GM21529 (cell line): ENCODE measurements around the gene COX10.
"Not testable (repeated sequence)": the region's sequence is repeated elsewhere in the genome, so short reads cannot be mapped to it uniquely, and the experiment has no call there.

ENCODE experiments used
- ATAC-seq: cut with Tn5 transposase; IDR thresholded peaks from one replicate; pipeline ENCODE4 v1.9.1; 2021; ENCODE audit not compliant: unreplicated experiment

The COX10 gene

GRCh38 chr17:14069251-14070021, at the start of gene COX10:
TSS of gene COX10 (plus strand) at chr17:14069504. CDS start at chr17:14069606, 102 bp downstream.
- ATAC-seq, result peak; percentile 99

GRCh38 chr17:14021651-14022294, 47.5 kb upstream of the COX10 start:
- ATAC-seq, result not testable (repeated sequence)

DNA sequence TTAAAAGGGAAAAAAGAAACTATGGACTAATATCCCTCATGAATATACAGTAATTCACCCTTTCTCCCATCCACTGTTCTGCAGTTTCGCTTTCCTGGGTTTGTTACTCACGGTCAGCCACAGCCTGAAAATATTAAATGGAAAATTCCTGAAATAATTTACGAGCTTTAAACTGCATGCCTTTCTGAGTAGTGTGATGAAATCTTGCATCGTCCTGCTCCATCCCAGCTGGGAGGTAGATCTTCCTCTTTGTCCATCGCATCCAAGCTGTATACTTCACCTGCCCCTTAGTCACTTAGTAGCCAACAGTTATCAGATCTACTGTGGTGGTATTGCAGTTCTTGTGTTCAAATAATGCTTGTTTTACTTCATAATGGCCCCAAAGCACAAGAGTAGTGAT, 39.5 kb upstream of the COX10 start:
- ATAC-seq, result not testable (repeated sequence)

GRCh38 chr17:14032234-14032633, 37.1 kb upstream of the COX10 start:
- no peak for ATAC-seq

DNA sequence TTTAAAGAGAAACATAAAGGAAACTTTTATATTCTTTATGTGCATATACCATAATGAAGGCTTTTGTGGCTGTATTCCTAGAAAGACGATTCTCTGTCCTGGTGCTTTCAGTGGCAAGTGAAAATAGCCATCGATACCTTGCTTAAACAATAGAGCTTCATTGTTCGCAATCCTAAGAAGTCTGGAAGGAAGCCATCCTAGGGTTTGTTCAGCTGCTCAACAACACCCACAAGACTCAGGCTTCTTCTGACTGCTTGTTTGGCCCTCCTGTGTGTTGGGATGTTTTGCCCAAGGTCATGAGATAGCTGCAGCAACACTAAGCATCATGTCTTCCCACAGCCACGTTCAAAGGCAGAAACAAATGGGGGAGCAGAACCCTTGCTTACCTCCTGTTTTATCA, 36.1 kb upstream of the COX10 start:
- no peak for ATAC-seq

DNA sequence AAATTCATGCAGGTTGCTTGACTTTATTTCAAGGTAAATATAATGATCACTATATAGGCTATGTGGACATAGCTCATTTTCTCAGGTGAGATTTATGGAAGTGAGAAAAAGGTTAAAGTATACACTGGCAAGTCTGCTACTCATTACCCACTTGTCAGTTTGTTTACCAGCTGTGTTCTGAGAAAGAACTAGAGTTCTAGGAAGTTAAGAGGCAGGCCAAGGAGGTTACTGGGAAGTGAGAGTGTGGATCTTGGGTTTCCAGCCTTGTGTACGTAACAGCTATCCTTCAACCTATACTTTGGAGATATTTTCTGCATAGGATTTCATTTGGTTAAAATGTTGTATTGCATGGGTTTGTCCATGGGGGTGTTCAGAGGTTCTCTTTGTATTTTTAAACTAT, 31.9 kb upstream of the COX10 start:
- no peak for ATAC-seq

DNA sequence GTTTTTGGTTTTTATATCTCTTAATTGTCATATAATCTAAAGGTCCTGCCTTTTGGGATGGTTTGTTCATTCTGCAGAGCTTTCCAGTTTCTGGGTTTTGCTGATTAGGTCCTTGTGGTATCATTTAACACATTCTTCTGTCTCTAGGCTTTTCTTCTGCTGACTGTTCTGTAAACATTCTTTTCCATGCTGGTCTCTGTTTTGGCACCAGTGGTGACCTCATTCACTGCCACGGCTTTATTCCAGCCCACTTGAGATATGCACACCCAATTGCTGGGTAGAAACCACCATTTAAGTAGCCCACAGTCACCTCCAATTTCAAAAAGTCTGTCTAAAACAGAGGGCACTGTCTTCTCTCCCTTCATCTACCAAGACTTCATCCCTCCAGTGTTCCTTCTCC, 31.1 kb upstream of the COX10 start:
- ATAC-seq, result no peak

GRCh38 chr17:14042411-14042810, 26.9 kb upstream of the COX10 start:
- no peak for ATAC-seq

DNA sequence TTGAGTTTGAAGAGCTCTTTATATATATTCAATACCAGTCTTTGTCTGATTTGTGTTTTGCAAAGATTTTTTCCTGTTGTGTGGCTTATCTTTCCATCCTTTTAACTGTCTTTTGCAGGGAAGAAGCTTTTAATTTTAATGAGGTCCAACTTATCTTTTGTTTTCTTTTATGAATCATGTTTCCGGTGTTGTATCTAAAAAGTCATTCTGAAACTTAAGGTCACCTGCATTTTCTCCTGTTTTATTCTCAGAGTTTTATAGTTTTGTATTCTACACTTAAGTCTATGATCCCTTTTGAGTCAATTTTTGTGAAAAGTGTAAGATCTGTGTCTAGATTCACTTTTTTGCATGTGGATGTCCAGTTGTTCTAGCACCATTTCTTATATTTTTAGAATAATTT, 24.6 kb upstream of the COX10 start:
- no peak for ATAC-seq

DNA sequence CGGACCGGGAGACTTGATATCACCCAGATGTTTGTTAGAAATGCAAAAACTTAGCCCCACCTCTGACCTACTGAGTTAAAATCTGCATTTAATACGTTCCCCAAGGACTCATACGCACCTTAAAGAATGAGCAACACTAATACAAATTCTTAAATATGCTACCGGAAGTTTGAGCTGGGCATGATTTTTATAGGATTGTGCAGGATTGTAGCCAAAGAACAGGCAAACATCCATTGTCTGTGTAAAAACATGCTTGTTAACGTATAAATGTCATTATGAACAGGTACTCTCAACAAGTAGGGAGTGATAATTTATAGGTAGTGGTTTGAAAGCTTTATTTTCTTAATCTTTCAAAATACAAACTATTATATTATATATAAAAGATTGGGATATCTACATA, 22.3 kb upstream of the COX10 start:
- no peak for ATAC-seq

DNA sequence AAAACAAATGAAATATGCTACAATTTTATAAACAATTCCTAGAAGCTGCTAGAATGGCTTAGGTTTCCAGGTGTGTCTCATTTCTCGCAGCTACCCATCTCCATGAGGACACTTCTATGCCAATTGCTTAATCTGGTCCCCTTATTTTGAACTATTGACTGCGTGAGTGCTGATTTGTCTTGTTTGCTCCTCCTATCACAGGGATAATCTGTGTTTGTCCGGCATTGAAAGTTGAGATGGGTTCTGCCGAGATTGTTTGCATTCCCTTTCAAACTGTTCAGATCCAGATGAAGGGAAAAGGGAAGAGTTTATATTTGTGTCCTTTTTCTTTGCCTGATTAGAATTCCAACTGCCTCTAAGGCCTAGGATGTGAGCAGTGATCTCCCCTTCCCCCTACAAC, 21.7 kb upstream of the COX10 start:
- ATAC-seq, result no peak

- ATAC-seq, result no peak
Measured at GRCh38 chr17:14048169-14048568, 21.1 kb upstream of the COX10 start.

GRCh38 chr17:14050616-14051015, 18.7 kb upstream of the COX10 start:
- ATAC-seq, result no peak

GRCh38 chr17:14051692-14052091, 17.6 kb upstream of the COX10 start:
- ATAC-seq, result no peak

DNA sequence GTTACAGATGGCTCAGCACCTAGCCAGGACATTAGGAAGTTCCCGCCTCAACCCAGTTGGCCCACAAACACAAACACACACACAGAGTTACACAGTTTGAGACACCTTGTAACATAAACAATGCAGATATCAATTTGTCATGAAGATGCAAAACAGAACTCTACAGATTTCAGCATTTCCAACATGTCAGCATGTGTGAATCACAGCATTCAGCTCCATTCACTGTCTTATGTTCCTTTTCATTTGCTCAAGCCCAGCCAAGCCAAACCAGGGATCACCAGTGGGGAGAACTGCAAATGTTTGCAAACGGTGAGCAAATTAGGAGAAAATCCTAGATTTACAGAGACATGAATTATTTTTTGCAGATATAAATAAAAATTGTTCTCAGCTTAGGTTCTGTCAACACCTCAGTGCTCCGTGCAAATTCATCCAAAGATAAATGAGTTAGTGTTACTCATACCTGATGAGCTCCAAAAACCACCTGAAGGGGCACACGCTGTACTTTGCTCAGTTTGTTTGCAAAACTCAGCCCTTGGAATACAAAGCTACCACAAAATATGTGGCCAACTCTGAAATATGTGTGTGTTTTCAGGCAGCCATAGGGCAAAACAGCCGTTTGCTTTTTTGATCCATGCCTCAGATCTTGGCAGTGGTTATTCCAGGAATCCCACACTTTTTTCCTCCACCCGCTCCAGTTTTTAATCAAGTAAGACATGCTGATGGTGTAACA, 16.3 kb upstream of the COX10 start:
- ATAC-seq, result no peak

GRCh38 chr17:14057591-14057990, 11.7 kb upstream of the COX10 start:
- ATAC-seq, result no peak

DNA sequence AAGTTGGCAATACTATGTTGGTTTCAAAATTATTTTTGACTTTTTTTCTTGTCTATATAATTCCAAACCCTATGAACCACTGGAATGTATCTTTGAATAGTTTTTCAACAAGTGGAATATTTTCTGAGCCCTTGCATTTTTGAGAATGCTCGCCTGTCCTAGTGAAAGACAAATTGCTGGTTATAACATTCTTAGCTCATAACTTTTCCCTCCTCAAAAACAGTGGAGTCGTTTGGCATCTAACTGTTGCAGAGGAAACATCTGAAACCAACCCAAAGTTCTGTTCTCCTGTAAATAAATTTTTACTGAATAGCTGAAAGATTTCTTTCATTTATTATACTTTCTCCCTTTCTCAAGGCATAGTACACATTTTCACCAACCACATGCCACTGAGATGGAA, 11.3 kb upstream of the COX10 start:
- no peak for ATAC-seq

GRCh38 chr17:14060706-14061105, 8.6 kb upstream of the COX10 start:
- no peak for ATAC-seq

- no peak for ATAC-seq
Measured at GRCh38 chr17:14061666-14062560, 7.4 kb upstream of the COX10 start.

GRCh38 chr17:14067347-14067746, 2.0 kb upstream of the COX10 start:
- no peak for ATAC-seq
